Testis (tissue), 3 donors: ENCODE results near the gene ZNF821. TPM values are rescaled to one million over a fixed set of nuclear protein-coding genes. Genes with fewer than 3 reads are reported as not detected.

Experiments used
- DNase-seq: peaks from one replicate; pipeline ENCODE4 v3.0.0-alpha.2; 2019
- H3K27ac ChIP-seq, 2 donors: fragments of 200-600 bp; sonication (generic); one replicate each; pipeline ENCODE4 v1.5.1; 2019
- H3K27me3 ChIP-seq: fragments of 200-600 bp; sonication (generic); one replicate; pipeline ENCODE4 v1.5.1; 2019
- H3K36me3 ChIP-seq: fragments of 200-600 bp; sonication (generic); one replicate; pipeline ENCODE4 v1.5.1; 2017; ENCODE audit warnings: low read depth; ENCODE audit errors: missing control alignments
- H3K4me1 ChIP-seq: fragments of 200-600 bp; sonication (generic); one replicate; pipeline ENCODE4 v1.5.1; 2019
- H3K4me3 ChIP-seq, 2 donors: fragments of 200-600 bp; sonication (generic); one replicate each; pipeline ENCODE4 v1.5.1; 2017 to 2019
- H3K9me3 ChIP-seq: fragments of 200-600 bp; sonication (generic); one replicate; pipeline ENCODE4 v1.5.1; 2017
- POLR2A ChIP-seq: fragments of 450-650 bp; IDR thresholded peaks from one replicate; pipeline ENCODE4 v1.6.1; 2017; ENCODE audit warnings: antibody characterized with exemption, mild to moderate bottlenecking, moderate library complexity
- WGBS, 2 donors: methylation state at CpG; one replicate each; pipeline ENCODE4 v1.1.5; 2018; 5-methylcytosine and 5-hydroxymethylcytosine counted together
- intact Hi-C: fragments of 100-400 bp; cut with DNase I; formaldehyde crosslinking; loops from one replicate; pipeline ENCODE4 v1.15.1; 2023; ENCODE audit warnings: low total_unique reads
- polyA plus RNA-seq: library from polyadenylated mRNA; stranded (reverse); fragments of 350-450 nt; fragmentation: Illumina TruSeq; extraction: RNeasy Lipid Tissue Mini Kit (QIAGEN cat#74804); gene quantifications from one replicate; pipeline ENCODE4 v1.2.3, GENCODE V29; 2014; ENCODE audit warnings: low read depth, low replicate concordance; ENCODE audit not compliant: insufficient read depth
- total RNA-seq, 2 donors: library from RNA; depleted of rRNA; stranded (reverse); fragments of >200 nt; gene quantifications; one replicate each; pipeline ENCODE4 v1.2.3, GENCODE V29; 2016
- TF ChIP-seq, protein P1 (sequence below), 3 experiments: fragments of 450-650 bp in 2 of 3; fragments of 200-600 bp in 1 of 3; sonication (generic) in 1 of 3; IDR thresholded peaks; one replicate each; pipeline ENCODE4 v1.5.1; 2016 to 2019; ENCODE audit warnings: antibody characterized with exemption in 3 of 3, mild to moderate bottlenecking in 2 of 3, moderate library complexity in 1 of 3

ZNF821 gene
- total and polyA plus RNA-seq, 3 donors from 2014 or later, result 30.5 to 74.3 (median 57.4) TPM

DNA sequence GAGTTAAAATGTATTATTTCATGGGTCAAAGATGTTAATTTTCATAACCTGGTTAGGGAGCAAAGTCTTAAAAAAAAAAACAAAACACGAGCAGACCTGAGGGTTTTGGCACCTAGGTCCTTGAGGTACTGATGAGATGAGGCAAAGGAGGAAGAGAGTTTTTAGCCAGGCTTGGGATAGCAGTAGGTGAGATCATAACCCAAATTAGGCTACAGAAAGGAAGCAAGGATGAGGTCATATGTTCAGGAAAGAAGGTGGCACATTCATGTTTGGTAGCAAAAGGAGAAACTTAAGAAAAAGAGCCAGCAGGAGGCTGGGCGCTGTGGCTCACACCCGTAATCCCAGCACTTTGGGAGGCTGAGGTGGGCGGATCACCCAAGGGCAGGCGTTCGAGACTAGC lies 35.4 kb downstream of the ZNF821 start:
- Histone ChIP-seq H3K27me3 (no peaks in the 10 kb centered on the region), H3K4me1 (peaks cover 7% of the 10 kb centered on the region), H3K4me3 (no peak overlapping the region), H3K27ac (no peak overlapping the region), H3K9me3 (no peaks in the 10 kb centered on the region), H3K36me3 (no peaks in the 10 kb centered on the region)
- TF ChIP-seq, protein P1, sequence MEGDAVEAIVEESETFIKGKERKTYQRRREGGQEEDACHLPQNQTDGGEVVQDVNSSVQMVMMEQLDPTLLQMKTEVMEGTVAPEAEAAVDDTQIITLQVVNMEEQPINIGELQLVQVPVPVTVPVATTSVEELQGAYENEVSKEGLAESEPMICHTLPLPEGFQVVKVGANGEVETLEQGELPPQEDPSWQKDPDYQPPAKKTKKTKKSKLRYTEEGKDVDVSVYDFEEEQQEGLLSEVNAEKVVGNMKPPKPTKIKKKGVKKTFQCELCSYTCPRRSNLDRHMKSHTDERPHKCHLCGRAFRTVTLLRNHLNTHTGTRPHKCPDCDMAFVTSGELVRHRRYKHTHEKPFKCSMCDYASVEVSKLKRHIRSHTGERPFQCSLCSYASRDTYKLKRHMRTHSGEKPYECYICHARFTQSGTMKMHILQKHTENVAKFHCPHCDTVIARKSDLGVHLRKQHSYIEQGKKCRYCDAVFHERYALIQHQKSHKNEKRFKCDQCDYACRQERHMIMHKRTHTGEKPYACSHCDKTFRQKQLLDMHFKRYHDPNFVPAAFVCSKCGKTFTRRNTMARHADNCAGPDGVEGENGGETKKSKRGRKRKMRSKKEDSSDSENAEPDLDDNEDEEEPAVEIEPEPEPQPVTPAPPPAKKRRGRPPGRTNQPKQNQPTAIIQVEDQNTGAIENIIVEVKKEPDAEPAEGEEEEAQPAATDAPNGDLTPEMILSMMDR (IDR thresholded peaks at IDR 0.05), result no peak
- no peak for TF ChIP-seq POLR2A
- no peak for DNase-seq
- WGBS, 2 donors, result 84 to 86% methylated on average over 6 of the region's 6 CpGs
- intact Hi-C loops, result no loop called here

DNA sequence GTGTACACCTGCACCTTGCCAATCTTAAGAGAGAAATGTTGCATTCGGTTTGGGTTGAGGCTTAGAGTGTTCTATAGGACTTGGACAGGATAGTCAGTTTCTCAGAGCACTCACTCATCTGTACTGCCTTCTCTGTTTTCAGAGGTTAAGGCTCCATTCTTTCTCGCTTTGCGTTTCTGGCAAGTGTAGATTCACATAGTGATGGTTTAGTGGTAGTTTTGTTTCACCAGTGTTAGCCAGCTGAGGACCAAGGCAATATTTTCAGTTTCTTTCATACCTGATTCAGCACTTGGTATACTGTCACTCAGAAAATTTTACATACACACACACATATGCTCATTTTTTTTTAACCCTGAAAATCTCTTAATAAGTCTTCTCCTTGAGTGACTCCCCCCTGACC lies 36.9 kb downstream of the ZNF821 start:
- no peak overlapping the region for H3K4me3 ChIP-seq
- intact Hi-C loops, result no loop called here
- no peaks in the 10 kb centered on the region for H3K9me3 ChIP-seq
- peaks cover 7% of the 10 kb centered on the region for H3K4me1 ChIP-seq
- no peak overlapping the region for H3K27ac ChIP-seq
- no peaks in the 10 kb centered on the region for H3K36me3 ChIP-seq
- DNase-seq, result no peak
- TF ChIP-seq POLR2A, result no peak
- TF ChIP-seq, protein P1 (IDR thresholded peaks at IDR 0.05), result no peak
- H3K27me3 ChIP-seq, result no peaks in the 10 kb centered on the region
- 52 to 53% methylated on average over 3 of the region's 3 CpGs for WGBS, 2 donors

DNA sequence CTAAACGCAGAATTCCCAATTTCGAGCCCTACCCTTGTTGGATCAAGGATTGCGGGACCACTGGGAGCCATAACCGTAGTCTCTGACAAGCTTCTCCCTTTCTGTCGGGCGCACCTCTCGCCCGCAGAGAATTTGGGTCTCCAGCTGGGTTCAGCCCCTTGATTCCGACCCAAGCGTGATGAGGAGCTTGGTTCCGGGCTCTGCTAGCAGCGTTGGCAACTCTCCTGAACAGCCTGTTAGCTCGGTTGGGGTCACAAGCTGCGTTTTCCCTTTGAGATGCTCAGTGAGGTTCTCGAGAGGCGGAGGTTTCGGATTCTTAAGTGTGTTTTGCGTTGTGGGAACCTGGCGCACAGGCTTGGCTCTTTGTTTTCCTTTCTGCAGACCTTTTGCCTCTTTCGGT lies 37.6 kb downstream of the ZNF821 start:
- DNase-seq, result peak; percentile 20
- Histone ChIP-seq H3K27me3 (no peaks in the 10 kb centered on the region), H3K27ac (peak overlapping the region; percentile 86), H3K9me3 (no peaks in the 10 kb centered on the region), H3K4me1 (peaks cover 7% of the 10 kb centered on the region), H3K4me3 (peak overlapping the region; percentile 77 to 99), H3K36me3 (no peaks in the 10 kb centered on the region)
- WGBS, 2 donors, result 0% methylated on average over 11 to 20 of the region's 20 CpGs
- TF ChIP-seq, protein P1 (IDR thresholded peaks at IDR 0.05), result no peak
- TF ChIP-seq POLR2A, result no peak
- intact Hi-C loops, result no loop called here

DNA sequence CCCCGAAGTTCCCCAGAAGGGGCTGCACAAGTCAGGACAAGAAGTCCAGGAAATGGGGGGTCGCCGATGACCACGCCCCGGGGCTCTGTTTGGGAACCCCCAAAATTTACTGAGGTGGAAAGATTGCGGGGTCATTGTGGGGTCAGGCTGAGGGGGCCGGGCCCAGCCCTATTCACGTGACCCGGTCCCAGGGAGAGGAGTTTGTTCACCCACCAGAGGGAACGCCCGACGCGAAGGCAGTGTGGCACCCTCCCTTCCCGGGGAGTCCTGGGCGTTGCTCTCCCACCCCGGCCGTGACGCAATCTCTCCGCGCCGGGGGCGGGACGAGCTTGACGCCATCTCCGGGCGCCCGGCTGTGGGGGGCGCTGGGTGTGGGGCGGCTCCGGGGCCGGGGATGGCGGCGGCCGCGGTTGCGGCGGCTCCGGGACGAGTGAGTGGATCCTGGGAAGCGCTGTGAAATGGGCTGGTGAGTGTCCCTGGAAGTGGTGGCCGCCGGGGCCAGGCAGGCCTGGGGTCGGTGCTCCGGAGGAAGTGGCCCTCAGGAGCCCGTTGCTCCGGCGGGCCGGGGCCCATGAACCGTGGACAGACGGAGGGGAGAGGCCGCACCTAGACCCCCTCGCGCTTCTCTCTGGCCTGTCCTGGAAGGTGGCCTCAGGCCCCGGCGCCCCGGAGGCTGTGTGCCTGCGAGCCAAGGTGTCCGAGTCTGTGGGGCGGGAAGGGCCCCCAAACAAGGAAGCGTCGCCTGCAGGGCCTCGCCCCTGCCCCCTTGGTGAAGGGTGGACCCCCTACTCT lies 38.1 kb downstream of the ZNF821 start, which contains the start of gene ATXN1L:
TSS of gene ATXN1L (plus strand) at position 338 of the 792 bp plus-strand sequence. CDS start 3,765 bp downstream, outside the sequence.
- H3K4me3 ChIP-seq, result peak within 1 kb of the TSS; percentile 77 to 99
- 0 to 1% methylated on average over 14 to 52 of the region's 62 CpGs for WGBS, 2 donors
- H3K27ac ChIP-seq, result peak within 1 kb of the TSS; percentile 86
- intact Hi-C loops, result no loop called here
- peak; percentile 85 for TF ChIP-seq POLR2A
- TF ChIP-seq, protein P1 (IDR thresholded peaks at IDR 0.05), result peak in 1 of 3 experiments; percentile 21
- H3K36me3 ChIP-seq, result no peaks in the 10 kb centered on the region
- no peaks in the 10 kb centered on the region for H3K9me3 ChIP-seq
- peaks cover 7% of the 10 kb centered on the region for H3K4me1 ChIP-seq
- H3K27me3 ChIP-seq, result no peaks in the 10 kb centered on the region
- peak; percentile 89 for DNase-seq
